NCI-H82 (cell line): ENCODE measurements around the gene DGCR6L.
A peak's percentile ranks its signal among the peaks of the same experiment; 100 is the strongest.
"Not testable (repeated sequence)": the region's sequence is repeated elsewhere in the genome, so short reads cannot be mapped to it uniquely, and the experiment has no call there.

Source experiments
- DNase-seq: peaks from one replicate; lab custom pipeline; 2025; lab: John Stamatoyannopoulos, UW

DGCR6L gene

GRCh38 chr22:20319745-20320658 is at the start of gene DGCR6L:
Gene DGCR6L (minus strand): TSS chr22:20320060. CDS start chr22:20319988, 72 bp downstream.
- peak; percentile 91 for DNase-seq

- peak; percentile 2 for DNase-seq
Observed at GRCh38 chr22:20368875-20369274, 49.0 kb upstream of the DGCR6L start.

- not testable (repeated sequence) for DNase-seq
Observed at GRCh38 chr22:20366841-20367240, 47.0 kb upstream of the DGCR6L start.

GRCh38 chr22:20364335-20365260 is 44.7 kb upstream of the DGCR6L start:
- not testable (repeated sequence) for DNase-seq

GRCh38 chr22:20362403-20362802 is 42.5 kb upstream of the DGCR6L start:
- DNase-seq: not testable (repeated sequence)

DNA sequence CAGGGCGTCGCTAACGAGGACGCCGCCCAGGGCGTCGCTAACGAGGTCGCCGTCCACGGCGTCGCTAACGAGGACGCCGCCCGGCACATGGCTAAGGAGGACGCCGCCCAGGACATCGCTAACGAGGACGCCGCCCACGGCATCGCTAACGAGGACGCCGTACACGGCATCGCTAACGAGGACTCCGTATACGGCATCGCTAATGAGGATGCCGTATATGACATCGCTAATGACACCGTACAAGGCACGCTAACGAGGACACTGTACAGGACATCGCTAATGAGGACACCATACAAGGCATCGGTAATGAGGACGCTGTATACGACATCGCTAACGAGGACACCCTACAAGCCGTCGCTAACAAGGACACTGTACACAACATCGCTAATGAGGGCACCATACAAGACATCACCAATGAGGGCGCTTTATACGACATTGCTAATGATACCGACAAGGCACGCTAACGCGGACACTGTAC is 41.9 kb upstream of the DGCR6L start:
- DNase-seq: not testable (repeated sequence)

DNA sequence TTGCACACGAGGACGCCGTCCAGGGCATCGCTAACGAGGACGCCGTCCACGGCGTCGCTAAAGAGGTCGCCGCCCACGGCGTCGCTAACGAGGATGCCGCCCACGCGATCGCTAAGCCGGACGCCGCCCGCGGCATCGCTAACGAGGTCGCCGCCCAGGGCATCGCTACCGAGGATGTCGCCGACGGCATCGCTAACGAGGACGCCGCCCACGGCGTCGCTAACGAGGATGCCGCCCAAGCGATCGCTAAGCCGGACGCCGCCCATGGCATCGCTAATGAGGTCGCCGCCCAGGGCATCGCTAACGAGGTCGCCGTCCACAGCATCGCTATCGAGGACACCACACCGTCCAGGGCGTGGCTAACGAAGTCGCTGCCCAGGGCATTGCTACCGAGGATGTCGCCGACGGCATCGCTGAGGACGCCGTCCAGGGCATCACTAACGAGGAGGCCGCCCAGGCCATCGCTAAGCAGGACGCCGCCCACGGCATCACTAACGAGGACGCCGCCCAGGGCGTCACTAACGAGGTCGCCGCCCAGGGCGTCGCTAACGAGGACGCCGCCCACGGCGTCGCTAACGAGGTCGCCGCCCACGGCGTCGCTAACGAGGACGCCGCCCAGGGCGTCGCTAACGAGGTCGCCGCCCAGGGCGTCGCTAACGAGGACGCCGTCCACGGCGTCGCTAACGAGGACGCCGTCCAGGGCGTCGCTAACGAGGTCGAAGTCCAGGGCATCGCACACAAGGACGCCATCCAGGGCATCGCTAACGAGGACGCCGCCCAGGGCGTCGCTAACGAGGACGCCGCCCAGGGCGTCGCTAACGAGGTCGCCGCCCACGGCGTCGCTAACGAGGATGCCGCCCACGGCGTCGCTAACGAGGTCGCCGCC is 41.2 kb upstream of the DGCR6L start:
- not testable (repeated sequence) for DNase-seq

- not testable (repeated sequence) for DNase-seq
Observed at GRCh38 chr22:20360261-20360660, 40.4 kb upstream of the DGCR6L start.

DNA sequence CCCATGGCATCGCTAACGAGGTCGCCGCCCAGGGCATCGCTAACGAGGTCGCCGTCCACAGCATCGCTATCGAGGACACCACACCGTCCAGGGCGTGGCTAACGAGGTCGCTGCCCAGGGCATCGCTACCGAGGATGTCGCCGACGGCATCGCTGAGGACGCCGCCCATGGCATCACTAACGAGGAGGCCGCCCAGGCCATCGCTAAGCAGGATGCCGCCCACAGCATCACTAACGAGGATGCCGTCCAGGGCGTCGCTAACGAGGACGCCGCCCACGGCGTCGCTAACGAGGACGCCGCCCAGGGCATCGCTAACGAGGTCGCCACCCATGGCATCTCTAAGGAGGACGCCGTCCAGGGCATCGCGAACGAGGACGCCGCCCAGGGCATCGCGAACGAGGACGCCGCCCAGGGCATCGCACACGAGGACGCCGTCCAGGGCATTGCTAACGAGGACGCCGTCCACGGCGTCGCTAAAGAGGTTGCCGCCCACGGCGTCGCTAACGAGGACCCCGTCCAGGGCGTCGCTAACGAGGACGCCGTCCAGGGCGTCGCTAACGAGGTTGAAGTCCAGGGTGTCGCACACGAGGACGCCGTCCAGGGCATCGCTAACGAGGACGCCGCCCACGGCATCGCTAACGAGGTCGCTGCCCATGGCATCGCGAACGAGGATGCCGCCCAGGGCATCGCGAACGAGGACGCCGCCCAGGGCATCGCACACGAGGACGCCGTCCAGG is 38.8 kb upstream of the DGCR6L start:
- DNase-seq: not testable (repeated sequence)

DNA sequence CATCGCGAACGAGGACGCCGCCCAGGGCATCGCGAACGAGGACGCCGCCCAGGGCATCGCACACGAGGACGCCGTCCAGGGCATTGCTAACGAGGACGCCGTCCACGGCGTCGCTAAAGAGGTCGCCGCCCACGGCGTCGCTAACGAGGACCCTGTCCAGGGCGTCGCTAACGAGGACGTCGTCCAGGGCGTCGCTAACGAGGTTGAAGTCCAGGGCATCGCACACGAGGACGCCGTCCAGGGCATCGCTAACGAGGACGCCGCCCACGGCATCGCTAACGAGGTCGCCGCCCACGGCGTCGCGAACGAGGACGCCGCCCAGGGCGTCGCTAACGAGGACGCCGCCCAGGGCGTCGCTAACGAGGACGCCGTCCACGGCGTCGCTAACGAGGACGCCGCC is 38.1 kb upstream of the DGCR6L start:
- DNase-seq: not testable (repeated sequence)

DNA sequence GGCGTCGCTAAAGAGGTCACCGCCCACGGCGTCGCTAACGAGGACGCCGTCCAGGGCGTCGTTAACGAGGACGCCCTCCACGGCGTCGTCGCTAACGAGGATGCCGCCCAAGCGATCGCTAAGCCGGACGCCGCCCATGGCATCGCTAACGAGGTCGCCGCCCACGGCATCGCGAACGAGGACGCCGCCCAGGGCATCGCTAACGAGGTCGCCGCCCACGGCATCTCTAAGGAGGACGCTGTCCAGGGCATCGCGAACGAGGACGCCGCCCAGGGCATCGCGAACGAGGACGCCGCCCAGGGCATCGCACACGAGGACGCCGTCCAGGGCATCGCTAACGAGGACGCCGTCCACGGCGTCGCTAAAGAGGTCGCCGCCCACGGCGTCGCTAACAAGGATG is 37.0 kb upstream of the DGCR6L start:
- DNase-seq: not testable (repeated sequence)

DNA sequence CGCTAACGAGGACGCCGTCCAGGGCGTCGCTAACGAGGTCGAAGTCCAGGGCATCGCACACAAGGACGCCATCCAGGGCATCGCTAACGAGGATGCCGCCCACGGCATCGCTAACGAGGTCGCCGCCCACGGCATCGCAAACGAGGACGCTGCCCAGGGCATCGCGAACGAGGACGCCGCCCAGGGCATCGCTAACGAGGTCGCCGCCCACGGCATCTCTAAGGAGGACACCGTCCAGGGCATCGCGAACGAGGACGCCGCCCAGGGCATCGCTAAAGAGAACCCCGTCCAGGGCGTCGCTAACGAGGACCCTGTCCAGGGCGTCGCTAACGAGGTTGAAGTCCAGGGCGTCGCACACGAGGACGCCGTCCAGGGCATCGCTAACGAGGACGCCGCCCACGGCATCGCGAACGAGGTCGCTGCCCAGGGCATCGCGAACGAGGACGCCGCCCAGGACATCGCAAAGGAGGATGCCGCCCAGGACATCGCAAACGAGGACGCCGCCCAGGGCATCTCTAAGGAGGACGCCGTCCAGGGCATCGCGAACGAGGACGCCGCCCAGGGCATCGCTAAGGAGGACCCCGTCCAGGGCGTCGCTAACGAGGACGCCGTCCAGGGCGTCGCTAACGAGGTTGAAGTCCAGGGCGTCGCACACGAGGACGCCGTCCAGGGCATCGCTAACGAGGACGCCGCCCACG is 36.2 kb upstream of the DGCR6L start:
- not testable (repeated sequence) for DNase-seq

DNA sequence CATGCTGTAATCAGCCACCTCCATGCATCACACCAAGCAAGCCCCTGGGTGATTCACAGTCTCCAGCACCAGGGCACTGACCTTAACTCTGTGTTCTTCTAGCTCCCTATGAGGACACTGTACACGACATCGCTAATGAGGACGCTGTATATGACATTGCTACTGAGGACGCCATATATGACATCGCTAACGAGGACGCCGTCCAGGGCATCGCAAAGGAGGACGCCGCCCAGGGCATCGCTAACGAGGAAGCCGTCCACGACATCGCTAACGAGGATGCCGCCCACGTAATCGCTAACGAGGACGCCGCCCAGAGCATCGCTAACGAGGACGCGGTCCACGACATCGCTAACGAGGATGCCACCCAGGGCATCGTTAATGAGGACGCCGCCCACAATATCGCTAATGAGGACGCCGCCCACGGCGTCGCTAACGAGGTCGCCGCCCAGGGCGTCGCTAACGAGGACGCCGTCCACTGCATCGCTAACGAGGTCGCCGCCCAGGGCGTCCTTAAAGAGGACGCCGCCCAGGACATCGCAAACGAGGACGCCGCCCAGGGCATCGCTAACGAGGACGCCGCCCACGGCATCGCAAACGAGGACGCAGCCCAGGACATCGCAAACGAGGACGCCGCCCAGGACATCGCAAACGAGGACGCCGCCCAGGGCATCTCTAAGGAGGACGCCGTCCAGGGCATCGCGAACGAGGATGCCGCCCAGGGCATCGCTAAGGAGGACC is 34.5 kb upstream of the DGCR6L start:
- DNase-seq: no peak

GRCh38 chr22:20352536-20352935 is 32.7 kb upstream of the DGCR6L start:
- DNase-seq: not testable (repeated sequence)

DNA sequence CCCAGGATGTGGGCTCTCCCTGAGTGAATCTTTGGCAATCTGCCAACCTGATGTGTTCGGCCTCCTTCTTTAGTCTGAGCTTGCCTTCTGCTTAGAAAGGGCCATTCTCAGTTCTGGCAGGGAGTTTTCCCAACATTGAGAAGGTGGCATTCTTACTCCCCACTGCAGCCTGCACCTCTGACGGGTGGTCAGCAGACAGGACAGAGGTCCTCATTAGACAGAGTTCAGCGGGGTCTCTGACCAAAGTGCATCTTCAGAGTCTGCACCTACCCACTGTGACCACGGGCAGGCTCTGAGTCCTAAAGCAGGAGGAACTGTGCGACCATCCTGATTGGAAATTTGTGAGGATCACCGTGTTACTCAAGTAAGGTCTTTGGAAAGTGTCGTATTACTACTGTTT is 26.7 kb upstream of the DGCR6L start:
- DNase-seq: not testable (repeated sequence)

GRCh38 chr22:20338291-20338690 is 18.4 kb upstream of the DGCR6L start:
- DNase-seq: not testable (repeated sequence)

- not testable (repeated sequence) for DNase-seq
Observed at GRCh38 chr22:20337807-20338206, 17.9 kb upstream of the DGCR6L start.

DNA sequence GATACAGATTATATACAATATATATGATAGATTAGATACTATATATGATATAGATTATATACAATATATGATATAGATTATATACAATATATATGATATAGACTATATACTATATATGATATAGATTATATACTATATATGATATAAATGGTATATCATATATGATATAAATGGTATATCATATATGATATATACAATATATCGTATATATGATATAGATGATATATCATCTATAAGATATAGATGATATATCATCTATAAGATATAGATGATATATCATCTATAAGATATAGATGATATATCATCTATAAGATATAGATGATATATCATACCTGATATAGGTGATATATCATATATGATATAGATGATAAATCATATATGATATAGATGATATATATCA is 16.7 kb upstream of the DGCR6L start:
- not testable (repeated sequence) for DNase-seq

DNA sequence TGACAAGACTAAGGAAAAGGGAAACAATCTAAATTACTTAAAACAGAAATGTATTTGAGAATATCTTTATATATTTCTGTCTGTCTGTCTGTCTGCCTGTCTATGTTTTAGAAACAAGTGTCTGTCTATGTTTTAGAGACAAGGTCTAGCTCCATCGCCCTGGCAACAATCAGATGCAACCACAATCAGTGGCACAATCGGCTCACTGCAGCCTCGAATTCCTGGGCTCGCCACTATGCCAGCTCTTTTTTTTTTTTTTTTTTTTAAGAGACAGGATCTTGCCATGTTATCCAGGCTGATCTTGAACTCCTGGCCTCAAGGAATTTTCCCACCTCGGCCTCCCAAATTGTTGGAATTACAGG is 8.7 kb upstream of the DGCR6L start:
- DNase-seq: not testable (repeated sequence)
